GM21737 (cell line): Measurements from ENCODE around the gene PNMA3.
"Not testable (repeated sequence)": the region's sequence is repeated elsewhere in the genome, so short reads cannot be mapped to it uniquely, and the experiment has no call there.

Experiments used
- ATAC-seq: cut with Tn5 transposase; IDR thresholded peaks from one replicate; pipeline ENCODE4 v1.9.1; 2021; ENCODE audit warnings: mild to moderate bottlenecking, moderate library complexity; ENCODE audit not compliant: unreplicated experiment

PNMA3 gene, protein sequence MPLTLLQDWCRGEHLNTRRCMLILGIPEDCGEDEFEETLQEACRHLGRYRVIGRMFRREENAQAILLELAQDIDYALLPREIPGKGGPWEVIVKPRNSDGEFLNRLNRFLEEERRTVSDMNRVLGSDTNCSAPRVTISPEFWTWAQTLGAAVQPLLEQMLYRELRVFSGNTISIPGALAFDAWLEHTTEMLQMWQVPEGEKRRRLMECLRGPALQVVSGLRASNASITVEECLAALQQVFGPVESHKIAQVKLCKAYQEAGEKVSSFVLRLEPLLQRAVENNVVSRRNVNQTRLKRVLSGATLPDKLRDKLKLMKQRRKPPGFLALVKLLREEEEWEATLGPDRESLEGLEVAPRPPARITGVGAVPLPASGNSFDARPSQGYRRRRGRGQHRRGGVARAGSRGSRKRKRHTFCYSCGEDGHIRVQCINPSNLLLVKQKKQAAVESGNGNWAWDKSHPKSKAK

DNA sequence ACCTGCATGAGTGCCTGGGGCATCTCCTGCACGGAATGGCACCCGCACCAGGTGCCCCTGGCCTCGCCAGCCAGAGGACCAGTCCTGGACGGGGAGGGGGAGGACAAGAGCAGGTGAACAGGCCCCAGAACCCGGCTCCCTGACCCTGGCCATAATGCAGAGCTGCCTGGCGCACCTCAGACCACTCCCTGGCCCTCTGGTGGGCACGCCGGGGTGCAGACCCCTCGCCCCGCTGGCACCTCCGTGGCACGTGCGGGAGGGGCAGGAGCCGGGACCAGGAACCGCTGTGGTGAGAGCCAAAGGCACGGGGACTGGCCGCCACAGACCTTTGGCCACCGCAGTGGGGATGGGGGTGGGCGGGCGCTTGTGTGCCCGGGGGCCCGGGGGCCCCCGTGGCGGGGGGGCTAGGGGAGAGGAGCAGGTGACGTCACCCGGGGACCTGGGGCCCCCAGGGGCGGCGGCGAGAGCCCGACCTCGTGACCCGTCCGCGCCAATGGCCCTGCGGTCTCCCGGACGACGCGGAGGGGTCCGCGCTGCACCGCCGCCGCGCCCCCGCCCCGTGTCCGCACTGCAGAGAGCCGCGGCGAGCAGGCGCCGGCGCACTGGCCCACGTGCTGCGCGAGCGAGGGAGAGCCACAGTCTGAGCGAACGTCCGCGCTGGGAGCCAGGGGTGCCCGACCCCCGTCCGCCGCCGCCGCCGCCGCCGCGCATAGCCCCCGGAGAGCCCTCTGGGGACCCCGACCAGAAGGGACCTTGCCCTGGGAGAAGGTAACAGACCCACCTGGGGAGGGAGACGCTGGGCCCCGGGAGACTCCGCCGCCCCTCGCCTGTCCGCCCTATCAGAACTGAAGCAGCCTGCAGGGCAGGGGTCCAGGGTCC lies at the start of gene PNMA3:
Gene PNMA3 (plus strand): TSS at position 600 of the 879 bp plus-strand sequence. CDS start 586 bp downstream, outside the sequence.
- ATAC-seq = no peak

DNA sequence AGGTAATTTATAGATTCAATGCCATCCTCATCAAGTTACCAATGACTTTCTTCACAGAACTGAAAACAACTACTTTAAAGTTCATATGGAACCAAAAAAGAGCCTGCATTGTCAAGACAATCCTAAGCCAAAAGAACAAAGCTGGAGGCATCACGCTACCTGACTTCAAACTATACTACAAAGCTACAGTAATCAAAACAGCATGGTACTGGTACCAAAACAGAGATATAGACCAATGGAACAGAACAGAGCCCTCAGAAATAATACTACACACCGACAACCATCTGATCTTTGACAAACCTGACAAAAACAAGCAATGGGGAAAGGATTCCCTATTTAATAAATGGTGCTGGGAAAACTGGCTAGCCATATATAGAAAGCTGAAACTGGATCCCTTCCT lies 39.1 kb upstream of the PNMA3 start:
- not testable (repeated sequence) for ATAC-seq

DNA sequence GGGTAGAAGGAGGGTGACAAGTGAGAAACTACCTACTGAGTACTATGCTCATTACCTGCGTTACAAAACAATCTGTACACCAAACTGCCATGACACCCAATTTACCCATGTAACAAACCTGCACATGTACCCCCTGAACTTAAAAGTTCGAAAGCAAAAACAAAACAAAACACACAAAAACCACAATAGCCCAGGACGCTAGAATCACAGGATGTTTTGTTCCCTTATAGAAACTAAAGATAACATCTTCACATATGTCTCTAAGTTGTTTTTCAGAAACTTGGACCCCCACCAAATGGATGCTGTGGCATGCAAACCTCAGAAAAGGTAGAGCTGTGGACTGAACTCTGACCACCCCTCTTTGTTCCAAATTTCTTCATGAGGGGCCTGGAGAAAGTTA lies 37.1 kb upstream of the PNMA3 start:
- no peak for ATAC-seq

DNA sequence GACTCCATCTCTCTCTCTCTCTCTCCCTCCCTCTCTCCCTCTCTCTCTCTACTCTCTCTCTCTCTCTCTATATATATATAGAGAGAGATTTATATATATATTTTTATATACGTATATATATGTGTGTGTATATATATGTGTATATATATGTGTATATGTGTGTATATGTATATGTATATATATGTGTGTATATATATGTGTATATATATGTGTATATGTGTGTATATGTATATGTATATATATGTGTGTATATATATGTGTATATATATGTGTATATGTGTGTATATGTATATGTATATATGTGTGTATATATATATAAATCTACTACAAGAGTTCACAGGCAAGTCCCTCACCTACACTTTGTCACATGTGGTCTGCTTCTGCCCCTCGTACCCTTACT lies 29.8 kb upstream of the PNMA3 start:
- ATAC-seq = not testable (repeated sequence)

DNA sequence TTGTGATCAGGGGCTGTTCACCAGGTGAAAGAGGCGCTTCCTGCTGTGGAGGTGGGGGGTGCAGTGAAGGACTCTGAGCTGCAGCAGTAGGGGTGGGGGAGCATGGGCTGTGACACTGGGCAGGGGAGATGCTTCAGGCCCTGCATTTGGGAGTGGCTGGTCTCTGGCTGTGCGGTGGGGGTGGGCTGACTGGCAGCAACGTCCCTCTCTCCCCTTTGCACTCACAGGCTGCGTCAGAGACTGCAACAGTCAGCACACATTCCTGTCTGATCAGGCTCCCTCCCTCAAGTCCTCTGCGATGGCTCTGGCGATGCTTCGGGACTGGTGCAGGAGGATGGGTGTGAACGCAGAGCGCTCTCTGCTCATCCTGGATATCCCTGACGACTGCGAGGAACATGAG lies 27.8 kb upstream of the PNMA3 start:
- ATAC-seq = not testable (repeated sequence)

DNA sequence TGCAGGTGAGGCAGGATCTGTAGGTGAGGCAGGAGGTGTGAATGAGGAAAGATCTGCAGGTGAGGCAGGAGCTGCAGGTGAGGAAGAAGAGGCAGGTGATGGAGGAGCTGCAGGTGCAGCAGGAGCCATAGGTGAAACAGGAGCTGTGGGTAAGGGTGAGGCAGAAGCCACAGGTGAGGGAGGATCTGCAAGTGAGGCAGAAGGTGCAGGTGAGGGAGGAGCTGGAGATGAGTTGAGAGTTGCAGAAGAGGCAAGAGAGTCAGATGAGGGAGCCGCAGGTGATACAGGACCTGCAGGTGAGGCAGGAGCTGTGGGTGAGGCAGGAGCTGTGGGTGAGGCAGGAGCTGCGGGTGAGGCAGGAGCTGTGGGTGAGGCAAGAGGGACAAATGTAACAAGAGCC lies 27.1 kb upstream of the PNMA3 start:
- ATAC-seq = no peak

DNA sequence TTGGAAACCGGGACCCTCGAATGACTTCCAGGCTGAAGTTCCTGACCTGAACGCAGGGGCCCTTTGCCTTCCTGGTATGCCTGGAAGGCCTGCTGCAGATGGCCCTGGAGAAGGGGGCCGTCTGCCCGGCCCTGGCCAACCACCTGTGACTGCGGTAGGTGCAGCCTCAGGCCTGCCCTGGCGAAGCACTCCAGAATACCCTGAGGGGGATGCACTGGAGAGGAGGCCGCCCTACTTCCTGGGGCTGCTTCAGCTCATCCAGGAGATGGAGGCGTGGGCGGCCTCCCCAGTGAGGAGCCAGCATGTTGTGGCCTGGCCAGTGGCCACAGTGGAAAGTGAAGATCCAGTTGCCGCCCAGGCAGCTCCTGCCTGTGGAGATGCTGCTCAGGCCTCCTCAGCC lies 26.4 kb upstream of the PNMA3 start:
- no peak for ATAC-seq

DNA sequence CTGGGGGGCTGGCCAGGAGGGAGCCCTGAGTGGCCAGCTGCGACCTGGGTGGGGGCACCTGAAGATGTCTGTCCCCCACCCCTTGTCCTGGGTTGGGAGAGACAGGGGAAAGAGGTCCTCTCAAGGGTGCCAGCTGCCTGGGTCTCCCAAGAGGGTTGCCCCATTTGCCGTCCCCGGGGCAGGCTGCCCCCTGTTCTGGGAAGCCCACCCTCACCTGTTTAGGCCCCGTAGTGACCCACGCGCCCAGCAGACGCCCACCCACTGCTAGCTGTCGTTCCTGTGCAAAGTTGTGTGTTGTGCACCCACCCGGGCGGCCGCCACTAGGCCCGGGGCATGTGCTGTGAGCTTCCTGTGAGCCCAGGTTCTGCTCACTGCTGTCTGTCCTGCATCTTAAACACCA lies 25.5 kb upstream of the PNMA3 start:
- ATAC-seq = no peak

DNA sequence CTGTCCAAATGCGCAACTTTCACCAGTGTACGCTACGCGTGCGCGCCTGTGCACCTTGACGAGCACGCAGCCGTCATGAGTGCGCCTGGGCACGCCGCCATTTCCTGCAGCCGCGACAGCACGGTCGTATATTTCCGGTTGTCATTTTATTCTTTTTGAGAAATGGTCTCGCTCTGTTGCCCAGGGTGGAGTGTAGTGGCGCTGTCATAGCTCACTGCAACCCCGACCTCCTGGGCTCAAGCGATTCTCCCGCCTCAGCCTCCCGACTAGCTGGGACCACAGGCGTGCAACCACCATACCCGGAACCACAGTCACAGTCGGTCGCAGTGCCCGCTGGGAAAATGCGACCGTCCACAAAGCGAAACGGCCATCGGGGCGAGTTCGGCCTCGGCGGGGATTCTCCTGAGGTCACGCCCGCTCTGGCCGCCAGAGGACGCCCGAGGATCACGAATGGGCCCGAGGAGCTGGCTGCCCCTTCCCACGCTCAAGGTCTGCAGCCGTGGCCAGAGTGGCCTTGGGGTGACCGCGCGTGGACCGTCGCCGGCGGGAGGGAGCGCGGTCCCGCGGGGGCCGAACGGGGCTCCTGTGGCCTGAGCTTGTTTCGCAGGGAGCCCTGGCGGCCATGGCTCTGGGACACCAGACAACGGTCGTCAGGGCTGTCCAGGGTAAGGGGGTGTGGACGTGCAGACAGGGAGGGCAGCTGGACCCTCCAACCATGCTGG lies 23.7 kb upstream of the PNMA3 start:
- peak; percentile 88 for ATAC-seq

DNA sequence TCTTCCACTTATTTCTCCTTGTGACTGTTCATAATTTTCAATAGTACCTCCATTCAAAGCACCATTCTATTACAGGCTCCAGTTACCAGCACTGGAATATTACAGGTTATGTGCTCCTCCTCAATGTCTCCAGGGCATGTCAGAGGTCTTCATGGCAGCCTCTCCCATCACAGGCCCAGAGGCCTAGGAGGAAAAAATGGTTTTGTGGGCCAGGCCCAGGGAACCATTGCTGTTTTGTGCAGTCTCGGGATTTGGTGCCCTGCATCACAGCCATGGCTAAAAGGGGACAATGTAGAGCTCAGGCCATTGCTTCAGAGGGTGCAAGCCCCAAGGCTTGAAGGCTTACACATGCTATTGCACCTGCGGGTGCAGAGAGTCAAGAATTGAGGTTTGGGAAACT lies 7.2 kb upstream of the PNMA3 start:
- ATAC-seq = no peak

DNA sequence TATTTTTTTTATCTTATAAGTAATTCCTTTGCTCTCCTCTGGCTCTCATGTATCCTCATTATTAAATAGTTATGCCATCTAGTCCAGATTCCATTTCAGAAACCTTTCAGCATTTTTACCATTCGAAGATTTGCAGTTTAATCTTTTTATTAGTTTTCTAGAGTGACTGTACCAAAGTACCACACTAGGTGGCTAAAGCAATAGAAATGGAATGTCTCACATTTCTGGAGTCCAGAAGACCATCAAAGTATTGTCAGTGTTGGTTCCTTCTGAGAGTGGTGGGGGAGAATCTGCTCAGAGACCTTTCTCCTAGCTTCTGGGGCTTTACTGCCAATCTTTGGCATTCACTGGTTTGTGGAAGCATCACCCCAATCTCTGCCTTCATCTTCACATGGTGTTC lies 3.7 kb upstream of the PNMA3 start:
- ATAC-seq = no peak

DNA sequence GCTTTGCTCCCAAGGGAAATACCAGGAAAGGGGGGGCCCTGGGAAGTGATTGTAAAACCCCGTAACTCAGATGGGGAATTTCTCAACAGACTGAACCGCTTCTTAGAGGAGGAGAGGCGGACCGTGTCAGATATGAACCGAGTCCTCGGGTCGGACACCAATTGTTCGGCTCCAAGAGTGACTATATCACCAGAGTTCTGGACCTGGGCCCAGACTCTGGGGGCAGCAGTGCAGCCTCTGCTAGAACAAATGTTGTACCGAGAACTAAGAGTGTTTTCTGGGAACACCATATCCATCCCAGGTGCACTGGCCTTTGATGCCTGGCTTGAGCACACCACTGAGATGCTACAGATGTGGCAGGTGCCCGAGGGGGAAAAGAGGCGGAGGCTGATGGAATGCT lies 1.0 kb downstream of the PNMA3 start:
- ATAC-seq = no peak

DNA sequence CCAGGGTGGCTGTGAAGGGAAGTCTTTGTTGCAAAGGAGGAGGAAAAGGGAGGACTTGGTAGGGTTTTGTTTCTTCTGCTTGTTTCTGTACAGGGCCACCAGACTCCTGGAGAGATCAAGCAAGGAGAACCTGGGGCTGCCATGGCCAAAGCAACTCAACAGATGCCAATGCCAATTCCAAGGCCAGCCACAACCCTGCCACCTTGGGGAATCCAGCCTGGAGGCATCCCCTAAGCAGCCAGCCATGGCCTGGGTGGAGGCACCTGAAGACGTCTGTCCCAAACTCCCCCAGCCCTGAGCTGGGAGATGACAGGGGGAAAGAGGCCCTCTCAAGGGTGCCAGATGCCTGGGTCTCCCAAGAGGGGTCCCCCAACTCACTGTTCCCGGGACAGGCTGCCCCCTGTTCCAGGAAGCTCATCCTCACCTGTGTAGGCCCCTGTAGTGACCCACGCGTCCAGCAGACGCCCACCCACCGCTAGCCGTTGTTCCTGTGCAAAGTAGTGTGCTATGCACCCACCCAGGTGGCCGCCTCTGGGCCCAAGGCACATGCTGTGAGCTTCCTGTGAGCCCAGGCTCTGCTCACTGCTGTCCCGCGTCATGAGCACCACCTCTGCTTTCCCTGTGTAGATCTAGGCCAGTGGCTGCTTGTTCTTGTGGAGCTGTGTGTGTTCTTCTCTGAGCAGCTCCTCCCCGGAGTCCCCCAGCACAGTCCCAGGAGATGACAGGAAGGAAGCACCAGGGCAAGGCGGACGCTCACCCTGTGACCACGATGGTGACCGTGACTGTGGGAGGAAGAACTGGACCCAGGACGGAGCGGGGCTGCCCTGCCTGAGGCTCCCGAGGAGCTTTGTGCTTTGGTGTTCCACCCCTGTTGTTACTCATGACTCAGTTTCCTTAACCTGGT lies 3.2 kb downstream of the PNMA3 start:
- no peak for ATAC-seq

DNA sequence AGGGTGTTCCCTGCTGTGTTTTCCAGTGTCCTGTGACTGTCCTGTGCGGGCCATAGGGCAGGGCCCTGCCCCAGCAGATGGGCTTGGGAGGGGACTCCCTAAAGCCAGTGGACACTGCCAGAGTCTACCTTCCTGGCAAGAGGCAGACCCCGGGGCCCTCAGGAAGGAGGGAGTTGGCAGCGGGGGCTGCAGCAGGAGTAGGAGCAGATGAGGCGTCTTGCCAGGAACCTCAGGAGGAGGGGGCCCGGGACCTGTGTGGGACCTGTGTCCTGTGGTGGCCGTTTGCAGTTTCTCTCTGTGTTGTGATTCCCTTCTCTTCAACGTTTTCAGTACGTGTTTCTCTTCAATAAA lies 3.8 kb downstream of the PNMA3 start:
- ATAC-seq = no peak

DNA sequence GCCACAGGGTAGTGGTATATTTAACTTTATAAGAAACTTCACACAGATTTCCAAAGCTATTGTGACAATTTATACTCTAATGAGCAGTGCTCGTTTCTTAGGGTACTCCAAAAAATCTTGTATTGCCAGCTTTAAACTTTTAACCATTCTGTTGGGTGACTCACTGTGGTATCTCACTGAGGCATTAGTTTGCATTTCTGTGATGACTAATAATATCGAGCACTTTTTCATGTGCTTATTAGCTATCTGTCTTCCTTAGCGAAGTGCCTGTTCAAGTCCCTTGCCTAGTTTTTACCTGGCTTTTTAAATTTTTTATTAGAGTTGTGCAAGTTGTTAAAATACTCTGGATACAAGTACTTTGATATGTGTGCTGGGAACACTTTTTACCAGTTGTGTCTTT lies 5.5 kb downstream of the PNMA3 start:
- no peak for ATAC-seq

DNA sequence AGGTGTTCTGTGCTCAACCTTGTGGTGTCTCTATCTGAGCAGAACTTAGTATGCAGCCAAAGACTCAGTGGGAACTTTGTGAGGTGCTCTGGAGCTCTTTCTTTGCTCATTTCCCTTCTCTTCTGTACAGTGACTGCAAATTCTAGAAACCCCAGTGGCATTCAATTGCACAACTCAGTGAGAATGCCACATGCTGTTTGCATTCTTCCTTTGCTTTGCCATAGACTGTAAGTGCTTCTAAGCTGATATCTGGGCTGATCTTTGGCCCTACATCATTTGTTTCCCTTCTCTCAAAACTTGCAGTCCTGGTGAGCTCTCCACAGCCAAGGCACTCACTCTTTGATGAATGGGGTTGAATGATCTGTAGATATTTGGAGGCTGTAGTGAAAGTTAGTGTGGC lies 7.0 kb downstream of the PNMA3 start:
- no peak for ATAC-seq

DNA sequence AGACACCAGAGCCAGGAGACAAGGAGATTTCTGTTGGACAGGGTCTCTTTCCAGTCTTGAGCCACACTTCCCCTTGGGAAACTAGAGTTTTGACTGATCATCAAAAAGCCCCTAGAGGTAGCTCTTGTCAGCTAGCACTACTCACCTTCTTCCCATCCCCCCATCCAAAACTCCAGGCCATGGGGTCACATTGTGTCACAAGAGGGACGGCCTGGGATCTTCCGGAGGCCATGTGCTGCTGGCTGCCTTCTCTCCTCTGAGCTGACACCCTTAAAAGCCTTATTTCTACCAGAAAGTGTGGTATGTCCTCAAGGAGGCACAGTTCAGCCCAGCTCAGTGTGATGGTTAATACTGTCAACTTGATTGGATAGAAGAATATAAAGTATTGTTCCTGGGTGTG lies 7.8 kb downstream of the PNMA3 start:
- ATAC-seq = no peak

DNA sequence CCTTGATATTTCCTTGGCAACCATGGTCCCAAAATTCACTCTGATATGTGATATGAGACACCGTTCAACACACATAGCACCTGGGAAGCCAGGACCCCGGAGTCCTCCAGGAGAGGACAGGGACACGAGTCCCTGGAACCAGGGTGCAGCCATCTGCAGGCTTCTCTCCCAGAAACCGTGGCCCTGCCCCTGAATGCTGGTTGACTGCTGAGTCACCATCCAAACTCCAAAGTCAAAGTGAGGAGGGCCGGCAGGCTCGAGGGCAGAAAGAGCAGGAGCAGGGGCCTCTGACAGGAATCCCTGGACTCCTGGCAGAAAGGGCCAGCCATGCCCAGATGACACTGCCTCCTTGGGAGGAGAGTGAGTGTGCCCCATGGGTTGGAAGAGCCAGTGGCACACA lies 9.1 kb downstream of the PNMA3 start:
- ATAC-seq = no peak

DNA sequence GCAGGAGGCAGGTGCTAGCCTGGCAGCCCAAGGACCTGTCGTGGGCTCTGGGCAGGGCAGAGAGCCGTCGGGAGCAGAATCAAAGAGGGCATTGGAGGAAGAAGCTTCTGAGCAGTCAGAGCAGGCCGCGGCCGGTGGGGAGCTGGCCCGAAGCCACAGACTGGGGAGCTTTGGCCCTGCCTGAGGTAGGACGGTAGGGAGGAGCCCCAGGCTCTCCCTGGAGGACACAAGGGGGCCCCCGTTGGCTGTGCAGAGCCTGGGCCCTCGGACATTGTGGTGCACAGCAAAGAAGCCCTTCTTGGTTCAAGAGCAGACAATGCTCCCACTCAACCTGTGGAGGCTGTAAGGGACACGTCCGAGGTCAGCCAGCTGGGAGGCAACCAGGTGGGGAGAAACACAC lies 10.1 kb downstream of the PNMA3 start:
- ATAC-seq = not testable (repeated sequence)

DNA sequence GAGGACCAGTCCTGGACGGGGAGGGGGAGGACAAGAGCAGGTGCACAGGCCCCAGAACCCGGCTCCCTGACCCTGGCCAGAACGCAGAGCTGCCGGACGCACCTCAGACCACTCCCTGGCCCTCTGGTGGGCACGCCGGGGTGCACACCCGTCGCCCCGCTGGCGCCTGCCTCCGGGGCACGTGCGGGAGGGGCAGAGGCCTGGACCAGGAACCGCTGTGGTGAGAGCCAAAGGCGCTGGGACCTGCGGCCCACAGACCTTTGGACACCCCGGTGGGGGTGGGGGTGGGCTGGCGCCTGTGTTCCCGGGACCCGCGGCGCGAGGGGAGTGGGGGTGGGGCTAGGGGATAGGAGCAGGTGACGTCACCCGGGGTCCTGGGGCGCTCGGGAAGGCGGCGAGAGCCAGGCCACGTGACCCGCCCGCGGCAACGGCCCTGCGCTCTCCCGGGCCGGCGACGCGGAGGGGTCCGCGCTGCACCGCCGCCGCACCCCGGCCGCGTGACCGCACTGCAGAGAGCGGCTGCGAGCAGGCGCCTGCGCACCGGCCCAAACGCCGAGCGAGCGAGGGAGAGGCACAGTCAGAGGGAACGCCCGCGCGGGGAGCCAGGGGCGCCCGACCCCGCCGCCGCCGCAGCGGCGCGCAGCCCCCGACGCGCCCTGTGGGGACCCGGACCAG lies 15.8 kb downstream of the PNMA3 start, which contains the start of gene PNMA6A:
Gene PNMA6A (plus strand): TSS at position 546 of the 675 bp plus-strand sequence. CDS start 609 bp downstream, outside the sequence.
- not testable (repeated sequence) for ATAC-seq
